Erythroblast (primary cell): ENCODE data around the gene TMEM134.

ENCODE experiments used
- GATA1 ChIP-seq: IDR thresholded peaks from 2 replicates; pipeline ENCODE4 v1.6.1; 2011; ENCODE audit warnings: low read depth, mild to moderate bottlenecking, control low read depth, low read length, moderate library complexity
- POLR2A ChIP-seq: IDR thresholded peaks from 2 replicates; pipeline ENCODE4 v1.6.1; 2011; ENCODE audit warnings: mild to moderate bottlenecking, low read length

- no peak for TF ChIP-seq POLR2A
- no peak for TF ChIP-seq GATA1
Measured at GRCh38 chr11:67431346-67432249, 37.5 kb downstream of the TMEM134 start.
